ENCODE measurements around the gene LPO.
A peak's percentile ranks its signal among the peaks of the same experiment; 100 is the strongest.

LPO gene

GRCh38 chr17:58238147-58238634 is at the start of gene LPO:
TSS of gene LPO (plus strand) at chr17:58238584. CDS start at chr17:58242980, 4,396 bp downstream.
- DNase-seq, result no peak

- DNase-seq, result no peak
These were observed 48.8 kb upstream of the LPO start for GRCh38 chr17:58189436-58190146.

- DNase-seq, result no peak
These were observed 47.0 kb upstream of the LPO start for GRCh38 chr17:58191241-58191896.

- DNase-seq, result no peak
These were observed 45.8 kb upstream of the LPO start, which contains the start of gene EPX for GRCh38 chr17:58192612-58193011. TSS of gene EPX (plus strand) at chr17:58192726. CDS start at chr17:58192847, 121 bp downstream.

GRCh38 chr17:58193641-58194255 is 44.6 kb upstream of the LPO start:
- no peak for DNase-seq

GRCh38 chr17:58195518-58196123 is 42.8 kb upstream of the LPO start:
- no peak for DNase-seq

- no peak for DNase-seq
These were observed 41.8 kb upstream of the LPO start for GRCh38 chr17:58196610-58197009.

GRCh38 chr17:58200024-58200633 is 38.3 kb upstream of the LPO start:
- no peak for DNase-seq

GRCh38 chr17:58202859-58203258 is 35.5 kb upstream of the LPO start:
- DNase-seq, result no peak

- DNase-seq, result no peak
These were observed 33.6 kb upstream of the LPO start for GRCh38 chr17:58204796-58205195.

- DNase-seq, result no peak
These were observed 32.4 kb upstream of the LPO start for GRCh38 chr17:58205936-58206335.

GRCh38 chr17:58207451-58207850 is 30.9 kb upstream of the LPO start:
- peak in 1 of 2 donors; percentile 19 for DNase-seq

- DNase-seq, result no peak
These were observed 30.0 kb upstream of the LPO start for GRCh38 chr17:58208344-58208743.

- no peak for DNase-seq
These were observed 27.5 kb upstream of the LPO start for GRCh38 chr17:58210922-58211321.

- DNase-seq, result no peak
These were observed 22.7 kb upstream of the LPO start for GRCh38 chr17:58215685-58216084.

GRCh38 chr17:58217766-58218165 is 20.6 kb upstream of the LPO start:
- DNase-seq, result no peak

GRCh38 chr17:58219007-58219788 is 19.2 kb upstream of the LPO start, which contains the start of gene MKS1:
TSS of gene MKS1 (minus strand) at chr17:58219255. CDS start at chr17:58219230, 25 bp downstream.
- DNase-seq, result peak; percentile 90 to 91

- no peak for DNase-seq
These were observed 18.6 kb upstream of the LPO start for GRCh38 chr17:58219789-58220183.

- no peak for DNase-seq
These were observed 14.1 kb upstream of the LPO start for GRCh38 chr17:58224315-58224714.

GRCh38 chr17:58227733-58228132 is 10.7 kb upstream of the LPO start:
- no peak for DNase-seq

- DNase-seq, result no peak
These were observed 9.7 kb upstream of the LPO start for GRCh38 chr17:58228679-58229078.

- DNase-seq, result no peak
These were observed 9.0 kb upstream of the LPO start for GRCh38 chr17:58229384-58229783.

Measured in hippocampal formation (tissue), 2 donors.